IPS DF 4.7 (cell line): ENCODE data around the gene GFAP.

Experiments
- DNase-seq: peaks from one replicate; pipeline ENCODE4 v3.0.0-alpha.2; 2013; ENCODE audit warnings: low spot score; ENCODE audit errors: extremely low read depth

GFAP gene

DNA sequence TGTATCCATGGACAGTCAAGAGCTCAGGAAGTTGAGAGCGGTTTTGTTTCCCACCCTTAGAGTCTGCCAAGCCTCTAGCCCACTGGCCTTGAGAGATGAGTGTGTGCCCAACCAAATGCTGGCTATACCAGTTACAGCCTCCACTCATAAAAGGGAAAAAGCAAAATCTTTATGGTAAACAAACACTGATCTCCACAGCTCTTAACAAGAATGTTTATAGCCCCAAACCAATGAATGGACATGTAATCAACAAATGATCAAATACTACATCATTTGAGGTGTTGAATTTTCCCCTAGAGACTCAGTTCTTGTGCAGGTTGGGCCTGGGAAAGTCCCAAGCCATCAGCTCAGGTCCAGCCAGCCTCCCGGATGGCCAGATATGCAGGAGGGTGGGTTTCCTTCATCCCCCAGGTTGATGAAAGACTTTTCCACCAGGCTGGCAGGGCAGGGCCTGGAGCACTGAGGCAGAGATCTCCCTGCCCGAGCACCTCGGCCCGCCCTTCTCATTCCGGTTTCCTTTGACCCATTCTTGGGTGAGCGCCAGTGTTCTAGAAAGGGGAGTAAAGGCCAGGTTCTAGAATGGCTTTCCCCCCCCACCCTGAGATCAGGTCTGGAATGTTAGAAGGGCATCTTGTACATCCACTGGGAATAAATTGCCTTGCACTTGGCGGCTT lies 12.2 kb downstream of the GFAP start:
- no peak for DNase-seq

DNA sequence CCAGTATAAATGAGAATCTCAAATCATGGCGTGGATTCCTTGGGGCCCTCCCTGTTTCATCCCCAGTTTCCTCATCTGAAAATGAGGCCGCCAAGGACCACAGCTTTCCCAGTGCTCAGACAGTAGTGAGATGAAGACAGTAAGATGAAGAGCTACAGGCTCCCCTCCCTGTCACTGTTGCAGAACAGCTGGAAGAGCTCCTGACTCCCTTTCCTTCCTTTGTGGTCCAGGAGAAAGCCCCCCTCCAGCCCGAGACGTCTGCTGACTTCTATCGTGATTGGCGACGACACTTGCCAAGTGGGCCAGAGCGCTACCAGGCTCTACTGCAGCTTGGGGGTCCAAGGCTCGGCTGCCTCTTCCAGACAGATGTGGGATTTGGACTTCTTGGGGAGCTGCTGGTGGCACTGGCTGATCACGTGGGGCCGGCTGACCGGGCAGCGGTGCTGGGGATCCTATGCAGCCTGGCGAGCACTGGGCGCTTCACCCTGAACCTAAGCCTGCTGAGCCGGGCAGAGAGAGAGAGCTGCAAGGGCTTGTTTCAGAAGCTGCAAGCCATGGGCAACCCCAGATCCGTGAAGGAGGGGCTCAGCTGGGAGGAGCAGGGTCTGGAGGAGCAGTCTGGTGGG lies 13.1 kb downstream of the GFAP start:
- no peak for DNase-seq

- no peak for DNase-seq
Observed at GRCh38 chr17:44901411-44901921, 13.8 kb downstream of the GFAP start.

DNA sequence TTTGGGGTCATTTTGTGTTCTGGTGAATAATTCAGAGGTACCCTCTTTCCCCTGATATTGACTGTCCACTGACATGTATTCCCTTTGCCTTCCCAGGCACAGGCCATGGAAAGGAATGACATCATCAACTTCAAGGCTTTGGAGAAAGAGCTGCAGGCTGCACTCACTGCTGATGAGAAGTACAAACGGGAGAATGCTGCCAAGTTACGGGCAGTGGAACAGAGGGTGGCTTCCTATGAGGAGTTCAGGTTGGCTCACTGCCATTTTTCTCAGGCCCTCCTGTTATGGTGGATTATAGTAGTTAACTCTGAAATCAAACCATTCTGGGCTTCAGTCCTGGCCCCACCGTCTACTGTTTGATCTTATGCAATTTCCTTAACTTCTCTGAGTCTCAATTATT lies 14.4 kb downstream of the GFAP start:
- no peak for DNase-seq

DNA sequence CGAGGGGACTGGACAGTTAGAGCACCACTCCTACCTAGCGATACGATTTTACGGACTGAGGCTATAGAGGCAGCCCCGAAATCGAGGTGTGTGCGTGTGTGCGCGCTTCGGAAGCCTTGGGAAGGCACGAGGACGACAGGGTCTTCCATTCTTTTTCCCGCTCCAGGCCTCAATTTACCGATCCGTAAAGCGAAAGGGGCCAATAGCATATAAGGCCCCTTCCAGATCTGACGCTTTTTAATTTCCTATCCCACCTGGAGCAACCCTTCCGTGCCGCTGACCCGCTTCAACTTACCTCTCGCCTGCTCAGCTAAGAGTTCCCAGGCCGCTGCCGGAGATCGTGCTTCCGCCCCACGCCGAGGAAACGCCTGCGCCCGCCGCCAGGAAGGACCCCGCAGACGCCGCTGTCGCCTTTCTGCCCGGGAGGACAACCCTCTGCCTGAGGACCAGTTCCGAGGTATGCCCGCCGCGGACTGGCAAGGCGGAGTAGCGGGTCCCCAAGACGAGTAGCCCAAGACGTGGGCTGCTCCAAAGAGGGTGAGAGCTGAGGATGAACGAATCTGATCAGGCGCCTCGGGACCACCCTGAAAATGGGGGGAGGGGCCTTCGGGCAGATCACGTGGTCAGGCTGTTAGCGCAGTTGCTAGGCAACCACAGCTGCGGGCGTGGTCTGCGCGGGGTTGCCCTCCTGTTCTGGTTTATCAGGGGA lies 16.1 kb downstream of the GFAP start, which contains the start of gene EFTUD2:
Gene EFTUD2 (minus strand): TSS at position 372 of the 709 bp plus-strand sequence. CDS start 4,924 bp downstream, outside the sequence.
- peak; percentile 36 for DNase-seq

DNA sequence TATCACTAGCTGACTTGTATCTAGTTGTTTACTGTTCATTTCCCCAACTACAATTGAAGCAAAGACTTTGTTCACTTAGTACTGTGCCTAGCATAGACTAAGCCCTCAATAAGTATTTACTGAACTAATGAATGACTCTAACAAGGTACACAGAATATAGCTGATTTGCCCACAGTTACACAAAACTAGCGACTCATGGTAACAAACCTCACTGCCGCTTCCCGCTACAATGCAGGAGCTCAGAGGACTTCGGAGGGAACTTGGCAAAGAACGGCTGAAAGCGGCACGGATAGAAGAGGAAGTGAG lies 16.6 kb downstream of the GFAP start:
- no peak for DNase-seq

DNA sequence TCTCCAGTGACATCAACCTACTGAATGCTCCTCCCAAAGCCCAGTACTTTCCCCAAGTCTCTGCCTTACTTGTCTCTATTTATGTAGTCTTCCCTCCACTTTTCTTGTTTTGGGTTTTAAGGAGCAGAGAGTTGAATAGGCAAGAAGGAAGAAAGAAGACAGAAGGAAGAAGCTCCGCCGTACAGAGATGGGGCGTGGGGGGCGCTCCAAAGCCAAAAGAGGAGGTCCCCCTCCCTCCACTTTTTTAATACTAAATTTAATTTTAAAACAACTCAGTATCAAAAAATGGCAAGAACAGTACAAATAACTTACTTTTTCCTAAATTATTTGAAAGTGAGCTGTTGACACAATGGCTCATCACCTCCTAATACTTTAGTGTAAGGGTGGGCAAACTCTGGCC lies 20.7 kb downstream of the GFAP start:
- no peak for DNase-seq

DNA sequence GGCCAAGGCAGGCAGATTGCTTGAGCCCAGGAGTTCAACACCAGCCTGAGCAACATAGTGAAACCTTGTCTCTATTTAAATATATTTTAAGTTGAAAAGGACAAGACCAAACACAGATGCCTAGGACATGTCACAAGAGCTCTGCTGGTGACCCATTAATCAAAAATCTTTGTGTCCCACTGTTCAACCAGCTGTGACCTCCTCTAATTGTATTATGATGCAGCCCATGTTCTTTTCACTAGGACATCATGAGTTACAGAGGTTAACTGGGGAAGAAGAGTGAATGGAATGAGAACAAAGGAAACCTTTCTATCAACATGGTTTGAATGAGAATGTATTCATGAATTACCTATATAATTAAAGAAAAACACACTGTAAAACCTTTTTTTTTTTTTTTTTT lies 23.1 kb downstream of the GFAP start:
- no peak for DNase-seq

GRCh38 chr17:44889003-44889402 lies 26.3 kb downstream of the GFAP start:
- no peak for DNase-seq

- no peak for DNase-seq
Observed at GRCh38 chr17:44887971-44888954, 27.0 kb downstream of the GFAP start.

DNA sequence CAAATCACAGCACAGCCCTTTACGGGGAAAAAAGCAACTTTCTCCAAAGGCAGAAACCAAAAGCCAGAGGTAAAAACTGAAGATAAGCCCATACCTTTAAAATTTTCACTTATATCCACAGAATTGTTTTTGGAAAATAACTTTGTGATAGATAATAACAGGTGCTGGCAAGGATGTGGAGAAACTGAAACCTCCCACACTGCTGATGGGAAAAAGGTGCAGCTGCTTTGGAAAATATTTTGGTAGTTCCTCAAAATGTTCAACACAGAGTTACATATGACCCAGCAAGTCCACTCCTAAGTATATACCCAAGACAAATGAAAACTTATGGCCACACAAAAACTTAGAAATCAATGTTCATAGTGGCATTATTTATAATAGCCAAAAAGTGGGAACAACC lies 28.3 kb downstream of the GFAP start:
- no peak for DNase-seq

DNA sequence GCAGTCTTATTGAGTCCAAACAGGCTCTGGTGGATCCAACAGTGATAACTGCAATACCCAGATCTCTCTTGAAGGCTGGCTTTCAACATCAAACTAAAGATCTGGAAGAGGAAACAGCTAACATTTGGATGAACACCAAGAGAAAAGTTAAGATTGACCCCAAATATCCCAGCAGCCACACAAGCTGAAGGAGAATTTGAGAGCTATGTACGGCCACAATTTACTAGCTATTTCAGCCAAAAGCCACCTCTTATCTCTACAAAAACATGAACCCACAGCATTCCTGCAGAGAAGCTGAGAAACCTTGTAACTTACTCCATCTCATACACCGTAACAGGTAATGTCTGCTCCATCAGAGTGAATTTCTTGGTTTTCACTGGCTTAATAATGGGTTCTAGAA lies 30.4 kb downstream of the GFAP start:
- DNase-seq = no peak

GRCh38 chr17:44881145-44881544 lies 34.2 kb downstream of the GFAP start:
- DNase-seq = no peak

- no peak for DNase-seq
Observed at GRCh38 chr17:44880062-44880461, 35.2 kb downstream of the GFAP start.

- DNase-seq = no peak
Observed at GRCh38 chr17:44879376-44879775, 35.9 kb downstream of the GFAP start.

DNA sequence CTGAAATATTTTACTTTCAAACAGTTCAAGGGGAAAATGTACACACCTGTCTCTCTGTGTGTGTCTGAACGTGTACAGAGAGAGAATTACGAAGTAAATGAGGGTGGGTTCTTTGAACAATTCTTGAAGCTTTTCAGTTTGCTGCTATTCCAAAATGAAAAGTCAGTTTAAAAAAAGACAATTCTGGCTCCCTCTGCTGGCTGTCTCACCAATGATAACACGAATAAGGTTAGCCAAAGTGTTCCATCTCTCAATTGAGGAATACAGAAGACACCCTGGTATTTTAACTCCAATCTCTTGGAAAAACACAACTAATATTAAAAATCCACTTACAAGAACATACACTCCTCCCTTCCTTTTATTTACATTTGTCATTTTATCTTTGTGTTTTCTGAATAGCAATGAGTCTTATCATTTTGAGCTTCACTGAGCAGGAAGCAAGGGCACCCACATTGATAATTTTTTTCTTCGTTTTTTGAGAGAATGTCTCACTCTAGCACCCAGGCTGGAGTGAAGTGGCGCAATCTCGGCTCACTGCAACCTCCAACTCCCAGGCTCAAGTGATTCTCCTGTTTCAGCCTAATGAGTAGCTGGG lies 36.6 kb downstream of the GFAP start:
- DNase-seq = no peak

DNA sequence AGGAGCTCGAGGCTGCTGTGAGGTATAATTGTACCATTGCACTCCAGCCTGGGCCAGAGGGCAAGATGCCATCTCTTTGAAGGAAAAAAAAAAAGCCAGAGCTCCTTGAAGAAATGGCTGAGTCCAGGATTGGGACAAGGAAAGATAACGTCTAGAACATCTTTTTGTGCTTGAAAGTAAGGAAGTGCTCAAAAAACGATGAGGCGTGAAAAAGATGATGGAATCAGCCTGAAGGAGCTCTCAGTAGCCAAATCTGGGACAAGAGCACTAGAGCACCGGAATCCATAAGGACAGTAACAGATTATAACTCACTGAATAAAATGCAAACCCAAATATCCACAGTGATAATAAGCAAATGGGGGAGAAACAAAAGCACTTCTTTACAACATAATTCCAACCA lies 38.2 kb downstream of the GFAP start:
- no peak for DNase-seq

- DNase-seq = no peak
Observed at GRCh38 chr17:44875761-44876160, 39.5 kb downstream of the GFAP start.

DNA sequence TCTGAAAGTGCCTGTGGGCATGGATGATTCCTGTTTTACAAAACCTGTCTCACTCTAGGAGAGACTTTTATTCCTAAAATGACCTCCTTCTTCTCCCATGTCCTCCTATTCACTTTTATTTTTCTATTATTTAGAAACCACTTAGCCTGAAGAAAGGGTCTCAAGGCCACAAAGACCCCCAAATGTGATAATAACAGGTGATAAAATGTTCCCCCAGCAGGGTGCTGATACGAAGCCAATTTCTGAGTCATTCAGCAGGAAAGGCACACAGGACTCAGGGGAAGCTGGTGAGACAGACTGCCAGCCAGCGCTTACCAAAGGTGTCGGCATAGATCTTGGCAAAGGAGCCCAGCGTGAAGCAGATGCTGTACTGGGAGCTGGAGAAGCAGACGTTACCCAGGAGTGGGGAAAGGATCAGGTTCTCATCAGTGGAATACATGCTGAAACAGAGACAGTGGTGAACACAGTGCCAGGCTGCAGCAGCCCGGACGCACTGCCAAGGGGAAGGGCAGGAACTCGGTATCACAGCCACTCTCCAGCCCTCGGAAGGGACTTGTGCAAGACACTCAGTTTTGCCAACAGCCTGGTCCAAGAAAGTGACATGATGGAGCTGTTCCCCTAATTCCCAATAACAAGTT lies 43.0 kb downstream of the GFAP start:
- DNase-seq = no peak

- DNase-seq = no peak
Observed at GRCh38 chr17:44871556-44871955, 43.7 kb downstream of the GFAP start.

DNA sequence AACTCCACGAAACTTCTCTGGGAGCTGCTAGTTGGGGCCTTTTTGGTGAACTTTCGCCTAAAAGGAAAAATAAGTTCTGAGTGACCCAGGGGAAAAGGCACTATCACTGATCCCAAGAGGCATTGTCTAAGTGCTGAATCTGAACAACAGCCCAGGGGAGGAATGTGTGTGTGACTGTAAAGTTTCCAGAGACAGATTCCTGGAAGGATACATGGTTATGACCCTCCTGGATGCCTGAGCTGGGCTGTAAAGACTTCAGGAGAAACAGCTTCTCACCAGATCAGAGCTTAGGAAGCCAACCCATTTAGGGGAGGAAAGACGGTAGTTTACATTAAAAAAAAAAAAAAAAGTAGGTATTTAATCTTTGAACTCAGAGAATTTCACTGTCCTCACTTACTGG lies 47.5 kb downstream of the GFAP start:
- no peak for DNase-seq
